ENCODE data around the gene SRRM5.

Gene SRRM5, protein sequence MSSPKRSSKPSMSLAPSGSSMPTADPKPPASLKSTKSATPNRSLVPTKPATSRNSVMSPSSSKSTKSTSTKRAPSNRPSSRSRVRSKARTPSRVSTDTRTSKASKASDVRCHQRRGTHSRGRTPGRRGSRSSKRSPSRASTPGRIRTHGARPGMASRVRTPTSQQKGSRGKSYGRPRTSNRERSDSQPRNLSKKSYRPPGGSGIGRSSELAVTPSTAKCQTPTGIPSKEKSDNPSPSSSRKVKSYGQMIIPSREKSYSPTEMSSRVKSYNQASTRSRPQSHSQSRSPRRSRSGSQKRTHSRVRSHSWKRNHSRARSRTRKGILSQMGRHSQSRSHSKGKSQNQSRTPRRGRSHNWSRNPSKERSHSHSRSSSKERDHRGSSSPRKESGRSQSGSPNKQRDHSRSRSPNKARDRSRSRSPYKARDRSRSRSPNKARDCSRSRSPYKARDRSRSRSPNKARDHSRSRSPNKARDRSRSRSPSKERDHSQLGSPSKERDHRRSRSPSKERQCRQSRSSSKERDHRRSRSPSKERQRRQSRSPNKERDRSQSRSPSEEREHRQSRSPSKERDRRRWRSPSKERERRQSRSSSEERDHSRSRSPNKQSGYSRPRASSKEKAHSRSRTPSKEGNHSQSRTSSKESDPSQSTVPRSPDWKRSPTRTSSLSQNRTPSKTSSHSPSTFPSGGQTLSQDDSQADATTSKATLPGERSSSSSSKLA

DNA sequence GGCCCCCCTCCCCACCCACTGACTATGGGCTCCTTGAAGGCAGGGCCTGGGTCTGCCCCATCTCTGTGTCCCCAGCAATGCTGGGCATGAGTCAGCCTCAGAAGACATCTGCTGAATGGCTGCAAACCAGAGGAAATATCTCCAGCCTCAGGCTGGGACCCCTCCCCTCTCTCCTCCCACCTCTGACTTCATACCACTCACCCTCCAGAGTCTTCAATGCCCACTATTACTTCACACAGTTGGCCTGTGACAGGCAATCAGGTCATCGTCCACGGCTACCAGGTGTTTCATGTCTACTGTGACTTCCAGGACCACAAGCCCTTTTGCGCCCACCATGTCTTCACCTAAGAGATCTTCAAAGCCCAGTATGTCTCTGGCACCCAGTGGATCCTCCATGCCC, at the start of gene SRRM5:
Gene SRRM5, plus strand, starts transcription at position 301 of the 400 bp plus-strand sequence. Its CDS starts 34 bp downstream, at position 335.
- no peak for DNase-seq (ENCODE audit: extremely low spot score)
- POLR2A ChIA-PET = no interaction called here
- TF ChIP-seq ARNT (IDR thresholded peaks at IDR 0.05) (no peak), SUZ12 (IDR thresholded peaks at IDR 0.05) (no peak), L3MBTL2 (conservative IDR thresholded peaks at IDR 0.05) (no peak), FOXK2 (IDR thresholded peaks at IDR 0.05) (no peak), NFRKB (IDR thresholded peaks at IDR 0.05) (no peak), HDGF (IDR thresholded peaks at IDR 0.05; ENCODE audit: borderline replicate concordance) (no peak), FOXM1 (IDR thresholded peaks at IDR 0.05; ENCODE audit: borderline replicate concordance) (no peak), LEF1 (IDR thresholded peaks at IDR 0.05; ENCODE audit: borderline replicate concordance) (no peak), ELF4 (IDR thresholded peaks at IDR 0.05) (no peak), ZNF384 (IDR thresholded peaks at IDR 0.05) (no peak), FOXA1 (IDR thresholded peaks at IDR 0.05) (no peak), TARDBP (IDR thresholded peaks at IDR 0.05) (no peak)
- TF ChIP-seq, protein P1, sequence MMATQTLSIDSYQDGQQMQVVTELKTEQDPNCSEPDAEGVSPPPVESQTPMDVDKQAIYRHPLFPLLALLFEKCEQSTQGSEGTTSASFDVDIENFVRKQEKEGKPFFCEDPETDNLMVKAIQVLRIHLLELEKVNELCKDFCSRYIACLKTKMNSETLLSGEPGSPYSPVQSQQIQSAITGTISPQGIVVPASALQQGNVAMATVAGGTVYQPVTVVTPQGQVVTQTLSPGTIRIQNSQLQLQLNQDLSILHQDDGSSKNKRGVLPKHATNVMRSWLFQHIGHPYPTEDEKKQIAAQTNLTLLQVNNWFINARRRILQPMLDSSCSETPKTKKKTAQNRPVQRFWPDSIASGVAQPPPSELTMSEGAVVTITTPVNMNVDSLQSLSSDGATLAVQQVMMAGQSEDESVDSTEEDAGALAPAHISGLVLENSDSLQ (IDR thresholded peaks at IDR 0.05) = no peak
- CTCF ChIA-PET = no interaction called here

DNA sequence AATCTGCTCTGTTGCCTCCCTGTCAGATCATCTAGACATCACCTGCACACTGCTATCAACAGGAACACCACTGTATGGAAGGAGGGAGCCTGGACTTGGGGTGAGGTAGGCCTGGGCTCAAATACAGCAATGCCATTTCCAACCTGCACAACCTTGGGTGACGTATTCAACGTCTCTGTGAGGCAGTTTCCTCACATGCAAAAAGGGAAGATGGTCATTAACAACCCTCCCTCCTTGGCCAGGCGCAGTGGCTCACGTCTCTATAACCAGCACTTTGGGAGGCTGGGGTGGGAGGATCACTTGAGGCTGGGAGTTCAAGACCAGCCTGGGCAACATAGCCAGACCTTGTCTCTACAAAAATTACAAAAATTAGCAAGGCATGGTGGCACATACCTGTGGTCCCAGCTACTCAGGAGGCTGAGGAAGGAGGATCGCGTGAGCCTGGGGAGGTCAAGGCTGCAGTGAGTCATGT, 49.6 kb upstream of the SRRM5 start:
- POLR2A ChIA-PET = no interaction called here
- no peak for TF ChIP-seq FOXA1 (IDR thresholded peaks at IDR 0.05)
- no peak for TF ChIP-seq FOXM1 (IDR thresholded peaks at IDR 0.05; ENCODE audit: borderline replicate concordance)
- no peak for TF ChIP-seq ARNT (IDR thresholded peaks at IDR 0.05)
- no peak for TF ChIP-seq NFRKB (IDR thresholded peaks at IDR 0.05)
- TF ChIP-seq TARDBP (IDR thresholded peaks at IDR 0.05) = no peak
- TF ChIP-seq SP1 (IDR thresholded peaks at IDR 0.05) = no peak
- TF ChIP-seq BHLHE40 (IDR thresholded peaks at IDR 0.05; ENCODE audit: borderline replicate concordance) = no peak
- no peak for TF ChIP-seq CTBP1 (IDR thresholded peaks at IDR 0.05; ENCODE audit: borderline replicate concordance)
- TF ChIP-seq ZNF384 (IDR thresholded peaks at IDR 0.05) = no peak
- TF ChIP-seq LEF1 (IDR thresholded peaks at IDR 0.05; ENCODE audit: borderline replicate concordance) = no peak
- no peak for DNase-seq (ENCODE audit: extremely low spot score)
- CTCF ChIA-PET = no interaction called here

DNA sequence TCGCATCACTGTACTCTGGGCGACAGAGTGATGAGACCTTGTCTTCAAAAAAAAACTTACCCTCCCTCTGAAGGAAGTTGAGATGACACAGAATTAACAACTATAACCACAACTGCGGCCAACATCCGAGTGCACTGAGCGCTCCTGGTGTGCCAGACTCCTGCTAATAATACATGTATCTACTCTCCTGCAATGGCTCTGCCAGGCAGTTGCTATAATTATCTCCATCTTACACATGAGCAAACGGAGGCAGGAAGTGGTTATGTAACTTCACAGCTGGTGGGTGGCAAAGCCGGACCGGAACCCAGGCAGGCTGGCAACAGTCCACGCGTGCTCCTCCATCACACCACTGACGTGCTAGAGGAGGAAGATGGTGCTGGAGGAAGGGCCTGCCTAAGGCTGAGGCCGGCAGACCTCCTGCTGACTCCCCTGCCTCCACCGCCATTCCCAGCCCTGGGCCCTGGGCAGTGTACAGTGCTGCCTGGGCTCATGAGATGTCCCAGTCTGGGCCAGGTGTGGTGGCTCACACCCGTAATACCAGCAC, 49.1 kb upstream of the SRRM5 start:
- ChIA-PET POLR2A (no interaction called here), CTCF (no interaction called here)
- DNase-seq (ENCODE audit: extremely low spot score) = no peak
- no peak for TF ChIP-seq FOXA1 (IDR thresholded peaks at IDR 0.05)
- no peak for TF ChIP-seq HDGF (IDR thresholded peaks at IDR 0.05; ENCODE audit: borderline replicate concordance)
- no peak for TF ChIP-seq FOXK2 (IDR thresholded peaks at IDR 0.05)
- TF ChIP-seq, protein P1 (IDR thresholded peaks at IDR 0.05) = no peak
- TF ChIP-seq SP1 (IDR thresholded peaks at IDR 0.05) = no peak

DNA sequence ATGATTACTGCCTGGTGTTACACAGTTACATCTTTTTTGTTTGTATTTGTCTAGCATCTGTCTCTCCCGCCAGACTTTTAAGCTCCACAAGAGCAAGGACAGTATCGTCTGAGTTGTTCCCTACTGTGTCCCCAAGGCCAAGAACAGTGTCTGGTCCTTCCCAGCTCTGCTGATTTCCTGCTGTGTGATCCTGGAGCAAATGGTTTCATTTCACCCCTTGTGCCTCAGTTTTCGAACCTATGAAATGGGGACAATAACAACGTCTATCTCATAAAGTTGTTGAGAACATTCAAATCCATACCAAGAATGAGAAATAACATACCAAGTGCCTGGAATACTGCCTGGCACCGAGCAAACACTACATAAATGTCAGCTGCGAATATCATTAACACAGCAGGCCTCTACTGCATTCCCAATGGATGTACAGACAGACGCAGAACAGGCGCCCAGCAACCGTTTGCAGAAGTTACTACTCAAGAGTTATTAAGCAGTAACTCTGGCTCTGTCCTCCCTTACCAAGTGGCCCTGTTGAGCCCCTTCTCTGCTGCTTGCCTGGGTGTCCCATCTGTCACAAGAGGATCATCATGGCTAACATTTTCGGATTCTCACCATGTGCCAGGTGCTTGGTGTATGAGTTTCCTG, 48.0 kb upstream of the SRRM5 start:
- CTCF ChIA-PET = interaction anchor here (1.7 kb wide), 1 partner anchor 9 kb away, joined by 5 read pairs; no protein-coding TSS in a partner anchor
- POLR2A ChIA-PET = interaction anchor here (0.8 kb wide), 1 partner anchor 9 kb away, joined by 3 read pairs; no protein-coding TSS in a partner anchor
- TF ChIP-seq BHLHE40 (IDR thresholded peaks at IDR 0.05; ENCODE audit: borderline replicate concordance) (no peak), FOXA1 (IDR thresholded peaks at IDR 0.05) (no peak), HDGF (IDR thresholded peaks at IDR 0.05; ENCODE audit: borderline replicate concordance) (no peak), FOXM1 (IDR thresholded peaks at IDR 0.05; ENCODE audit: borderline replicate concordance) (no peak), L3MBTL2 (conservative IDR thresholded peaks at IDR 0.05) (no peak), ELF4 (IDR thresholded peaks at IDR 0.05) (no peak), LEF1 (IDR thresholded peaks at IDR 0.05; ENCODE audit: borderline replicate concordance) (no peak), TARDBP (IDR thresholded peaks at IDR 0.05) (no peak), ZNF384 (IDR thresholded peaks at IDR 0.05) (no peak), SUZ12 (IDR thresholded peaks at IDR 0.05) (no peak), SP1 (IDR thresholded peaks at IDR 0.05) (no peak), CTBP1 (IDR thresholded peaks at IDR 0.05; ENCODE audit: borderline replicate concordance) (no peak), ARNT (IDR thresholded peaks at IDR 0.05) (no peak), FOXK2 (IDR thresholded peaks at IDR 0.05) (no peak)
- TF ChIP-seq, protein P1 (IDR thresholded peaks at IDR 0.05) = no peak
- no peak for DNase-seq (ENCODE audit: extremely low spot score)

DNA sequence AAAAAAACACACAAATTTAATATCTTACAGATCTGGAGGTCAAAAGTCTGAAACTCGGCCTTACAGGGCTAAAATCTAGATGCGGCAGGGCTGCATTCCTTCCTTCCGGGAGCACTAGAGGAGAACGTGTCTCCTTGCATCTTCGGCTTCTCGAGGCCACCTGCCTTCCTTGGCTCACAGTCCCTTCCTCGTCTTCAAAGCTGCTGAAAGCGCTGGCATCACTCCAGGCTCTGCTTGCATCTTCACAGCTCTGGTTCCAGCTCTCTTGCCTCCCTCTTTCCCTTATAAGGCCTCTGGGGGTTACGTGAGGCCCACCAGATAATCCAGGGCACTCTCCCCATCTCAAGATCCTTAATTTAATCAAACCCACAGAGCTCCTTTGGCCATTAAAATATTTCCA, 47.1 kb upstream of the SRRM5 start:
- CTCF ChIA-PET = interaction anchor here (1.7 kb wide), 1 partner anchor 10 kb away, joined by 5 read pairs; no protein-coding TSS in a partner anchor
- POLR2A ChIA-PET = no interaction called here
- TF ChIP-seq TARDBP (IDR thresholded peaks at IDR 0.05) (no peak), NFRKB (IDR thresholded peaks at IDR 0.05) (no peak), HDGF (IDR thresholded peaks at IDR 0.05; ENCODE audit: borderline replicate concordance) (no peak), FOXK2 (IDR thresholded peaks at IDR 0.05) (no peak), ZNF384 (IDR thresholded peaks at IDR 0.05) (no peak), BHLHE40 (IDR thresholded peaks at IDR 0.05; ENCODE audit: borderline replicate concordance) (no peak), FOXA1 (IDR thresholded peaks at IDR 0.05) (no peak), FOXM1 (IDR thresholded peaks at IDR 0.05; ENCODE audit: borderline replicate concordance) (no peak), LEF1 (IDR thresholded peaks at IDR 0.05; ENCODE audit: borderline replicate concordance) (no peak)
- DNase-seq (ENCODE audit: extremely low spot score) = no peak
